ENCODE results near the gene GDPD4. TPM values are rescaled to one million over a fixed set of nuclear protein-coding genes. Genes with fewer than 3 reads are reported as not detected.

Gene GDPD4
- total RNA-seq, 1 donor from 2014 or later, result not detected

DNA sequence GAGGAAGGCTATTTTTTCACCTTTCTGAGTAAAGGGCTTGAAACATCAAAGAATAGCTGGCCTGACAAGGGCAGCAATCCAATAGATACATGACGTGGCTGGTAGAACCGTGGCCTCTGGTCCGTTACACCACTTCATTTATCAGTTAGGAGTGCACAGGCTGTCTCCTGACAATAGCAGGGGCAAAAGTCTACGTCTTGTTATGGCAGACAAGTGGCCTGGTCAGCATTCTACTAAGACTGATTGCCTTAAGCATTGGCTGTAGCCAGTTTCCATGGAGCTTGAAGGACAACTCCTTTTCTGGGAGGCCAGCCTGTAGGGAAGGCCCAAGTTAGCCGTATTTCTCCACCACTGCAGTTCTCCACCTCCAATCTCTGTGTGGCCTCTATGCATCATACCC is 9.2 kb upstream of the GDPD4 start:
- Mint-ChIP-seq H3K36me3 (ENCODE audit: insufficient read depth) (no peaks in the 10 kb centered on the region), H3K27me3 (no peaks in the 10 kb centered on the region), H3K27ac (no peak overlapping the region), H3K4me1 (ENCODE audit: low read depth) (no peaks in the 10 kb centered on the region), H3K4me3 (ENCODE audit: low read depth) (no peak overlapping the region), H3K9me3 (ENCODE audit: low read depth) (no peaks in the 10 kb centered on the region)
- no peak for TF ChIP-seq CTCF (IDR thresholded peaks at IDR 0.05; ENCODE audit: unreplicated experiment)
- DNase-seq (ENCODE audit: low spot score, unreplicated experiment), result no peak

- H3K4me3 Mint-ChIP-seq (ENCODE audit: low read depth), result no peak overlapping the region
- no peak for TF ChIP-seq CTCF (IDR thresholded peaks at IDR 0.05; ENCODE audit: unreplicated experiment)
- H3K36me3 Mint-ChIP-seq (ENCODE audit: insufficient read depth), result no peaks in the 10 kb centered on the region
Observed at GRCh38 chr11:77309401-77310085, 8.1 kb upstream of the GDPD4 start.

GRCh38 chr11:77308838-77309237 is 7.4 kb upstream of the GDPD4 start:
- Mint-ChIP-seq H3K4me1 (ENCODE audit: low read depth) (no peaks in the 10 kb centered on the region), H3K27ac (no peak overlapping the region), H3K4me3 (ENCODE audit: low read depth) (no peak overlapping the region), H3K27me3 (no peaks in the 10 kb centered on the region), H3K36me3 (ENCODE audit: insufficient read depth) (no peaks in the 10 kb centered on the region), H3K9me3 (ENCODE audit: low read depth) (no peaks in the 10 kb centered on the region)
- TF ChIP-seq CTCF (IDR thresholded peaks at IDR 0.05; ENCODE audit: unreplicated experiment), result no peak
- DNase-seq (ENCODE audit: low spot score, unreplicated experiment), result no peak

More at GRCh38 chr11:77309401-77310085, 8.1 kb upstream of the GDPD4 start:
- H3K27ac Mint-ChIP-seq, result no peak overlapping the region
- DNase-seq (ENCODE audit: low spot score, unreplicated experiment), result no peak
- no peaks in the 10 kb centered on the region for H3K4me1 Mint-ChIP-seq (ENCODE audit: low read depth)
- no peaks in the 10 kb centered on the region for H3K9me3 Mint-ChIP-seq (ENCODE audit: low read depth)
- H3K27me3 Mint-ChIP-seq, result no peaks in the 10 kb centered on the region

DNA sequence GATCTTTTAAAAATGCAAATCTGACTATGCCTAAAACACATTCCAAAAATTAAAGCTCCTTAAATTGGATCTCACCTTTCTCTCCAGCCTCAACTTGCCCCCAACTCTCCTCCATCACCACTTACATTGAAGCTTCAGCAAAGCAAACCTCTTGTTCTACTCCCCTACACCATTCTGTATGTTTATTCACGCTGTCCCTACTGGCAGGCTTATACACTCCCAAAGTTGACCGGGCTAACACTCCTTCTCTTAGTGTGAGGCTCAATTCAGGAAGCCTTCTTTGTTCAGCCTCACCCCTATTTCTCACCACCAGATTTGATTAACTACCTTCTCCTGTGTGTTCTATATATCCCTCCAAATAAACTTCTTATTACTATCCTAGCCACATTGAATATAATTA is 1.8 kb upstream of the GDPD4 start:
- no peak for DNase-seq (ENCODE audit: low spot score, unreplicated experiment)
- Mint-ChIP-seq H3K27ac (no peak overlapping the region), H3K36me3 (ENCODE audit: insufficient read depth) (no peaks in the 10 kb centered on the region), H3K27me3 (no peaks in the 10 kb centered on the region), H3K4me3 (ENCODE audit: low read depth) (no peak overlapping the region), H3K4me1 (ENCODE audit: low read depth) (no peaks in the 10 kb centered on the region), H3K9me3 (ENCODE audit: low read depth) (peaks cover 3% of the 10 kb centered on the region)
- no peak for TF ChIP-seq CTCF (IDR thresholded peaks at IDR 0.05; ENCODE audit: unreplicated experiment)

DNA sequence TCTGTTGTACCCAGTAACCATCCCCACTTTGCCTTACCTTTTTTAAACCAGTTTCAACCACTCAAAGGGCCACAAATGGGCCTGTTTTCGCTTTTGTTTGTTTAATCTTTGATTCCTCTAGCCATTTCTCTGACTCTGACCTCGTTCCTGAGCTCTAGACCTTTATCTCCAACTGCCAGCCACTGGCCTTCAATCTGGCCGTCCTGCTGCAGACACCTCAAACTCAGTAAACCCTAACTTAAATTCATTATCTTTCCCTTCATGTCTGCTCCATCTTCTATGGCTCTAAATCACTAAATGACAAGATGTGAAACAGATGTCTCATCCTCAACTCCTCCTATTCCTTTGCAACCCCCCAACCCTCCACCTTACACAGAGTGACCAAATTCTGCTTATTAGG is 1.3 kb upstream of the GDPD4 start:
- H3K36me3 Mint-ChIP-seq (ENCODE audit: insufficient read depth), result no peaks in the 10 kb centered on the region
- H3K27ac Mint-ChIP-seq, result no peak overlapping the region
- no peaks in the 10 kb centered on the region for H3K4me1 Mint-ChIP-seq (ENCODE audit: low read depth)
- DNase-seq (ENCODE audit: low spot score, unreplicated experiment), result no peak
- TF ChIP-seq CTCF (IDR thresholded peaks at IDR 0.05; ENCODE audit: unreplicated experiment), result no peak
- no peaks in the 10 kb centered on the region for H3K27me3 Mint-ChIP-seq
- no peak overlapping the region for H3K4me3 Mint-ChIP-seq (ENCODE audit: low read depth)
- peaks cover 3% of the 10 kb centered on the region for H3K9me3 Mint-ChIP-seq (ENCODE audit: low read depth)
